Esophagus mucosa (tissue), 1 donor: ENCODE results near the gene SHLD2. TPM values are rescaled to one million over a fixed set of nuclear protein-coding genes. Genes with fewer than 3 reads are reported as not detected.
"Not testable (repeated sequence)": the region's sequence is repeated elsewhere in the genome, so short reads cannot be mapped to it uniquely, and the experiment has no call there.

Experiments used
- ATAC-seq: fragments of 200-7000 bp; cut with Tn5 transposase; one replicate; pipeline ENCODE4 v1.9.1; 2020
- total RNA-seq: library from RNA; stranded (reverse); gene quantifications from one replicate; pipeline ENCODE4 v1.2.4, GENCODE V29; 2023
- donor health status: DM: yes; HTN: yes; CAD: no.

SHLD2 gene
- total RNA-seq, 1 donor from 2014 or later = 17.7 TPM

- ATAC-seq = not testable (repeated sequence)
Observed at GRCh38 chr10:87222789-87223188, 127.8 kb downstream of the SHLD2 start.

- not testable (repeated sequence) for ATAC-seq
Observed at GRCh38 chr10:87225148-87225547, 130.1 kb downstream of the SHLD2 start, which contains the start of gene NUTM2A. Gene NUTM2A (plus strand): TSS chr10:87225448. CDS start chr10:87225831, 383 bp downstream.

- ATAC-seq = not testable (repeated sequence)
Observed at GRCh38 chr10:87228247-87228646, 133.2 kb downstream of the SHLD2 start.

GRCh38 chr10:87229211-87229610 is 134.2 kb downstream of the SHLD2 start:
- ATAC-seq = not testable (repeated sequence)

- not testable (repeated sequence) for ATAC-seq
Observed at GRCh38 chr10:87234854-87235253, 139.8 kb downstream of the SHLD2 start.

GRCh38 chr10:87237244-87237643 is 142.2 kb downstream of the SHLD2 start:
- ATAC-seq = not testable (repeated sequence)

GRCh38 chr10:87239346-87239808 is 144.4 kb downstream of the SHLD2 start:
- ATAC-seq = not testable (repeated sequence)

Other genes starting within 250 kb of the SHLD2 start
- gene MMRN2, start 137.6 kb upstream of the SHLD2 start, total RNA-seq = 9.0 TPM
- gene SNCG, start 136.6 kb upstream of the SHLD2 start, total RNA-seq = 8.2 TPM
- 46.1 TPM for gene ADIRF, start 126.7 kb upstream of the SHLD2 start, total RNA-seq
- gene FAM25A, start 74.9 kb upstream of the SHLD2 start, total RNA-seq = 29.4 TPM
- 88.5 TPM for gene GLUD1, start 363 bp upstream of the SHLD2 start, total RNA-seq
- 0.40 TPM for gene NUTM2A, start 130.2 kb downstream of the SHLD2 start, total RNA-seq